Keratinocyte (primary cell): Measurements from ENCODE around the gene MAPRE2.

Experiments
- CTCF ChIP-seq, 3 experiments: IDR thresholded peaks in 1 of 3; conservative IDR thresholded peaks in 1 of 3; optimal IDR thresholded peaks in 1 of 3; 2 replicates in 2 of 3; 3 replicates in 1 of 3; pipeline versions ENCODE3 to v1.5.1; 2011; ENCODE audit warnings: low read length in 3 of 3, mild to moderate bottlenecking in 3 of 3, moderate library complexity in 2 of 3, control low read depth in 1 of 3, inconsistent platforms in 1 of 3; ENCODE audit not compliant: insufficient read depth in 2 of 3; ENCODE audit errors: extremely low read depth in 1 of 3
- EZH2 ChIP-seq: IDR thresholded peaks from one replicate; pipeline ENCODE4 v1.6.1; 2012; ENCODE audit warnings: inconsistent platforms, mild to moderate bottlenecking, low read length, moderate library complexity

- TF ChIP-seq CTCF (optimal IDR thresholded peaks at IDR 0.05 in 1 of 3, IDR thresholded peaks at IDR 0.05 in 1 of 3, conservative IDR thresholded peaks at IDR 0.05 in 1 of 3; ENCODE audit: extremely low read depth in 1 of 3, insufficient read depth in 2 of 3, low read length in 3 of 3): no peak
- TF ChIP-seq EZH2: no peak
Measured at GRCh38 chr18:35171315-35171987, 130.2 kb downstream of the MAPRE2 start.
